ENCODE results near the gene SMIM38. TPM values are rescaled to one million over a fixed set of nuclear protein-coding genes. Genes with fewer than 3 reads are reported as not detected.

Gene SMIM38
- total RNA-seq, 1 experiment from 2014 or later, result not detected

GRCh38 chr11:69203381-69203780, 47.6 kb downstream of the SMIM38 start:
- DNase-seq (ENCODE audit: low read depth), result no peak

- DNase-seq (ENCODE audit: low read depth), result no peak
Measured at GRCh38 chr11:69203901-69204245, 48.1 kb downstream of the SMIM38 start.

GRCh38 chr11:69204246-69204940, 48.7 kb downstream of the SMIM38 start:
- DNase-seq (ENCODE audit: low read depth), result no peak

GRCh38 chr11:69204941-69205742, 49.4 kb downstream of the SMIM38 start:
- DNase-seq (ENCODE audit: low read depth), result no peak

Other genes starting within 250 kb of the SMIM38 start
- not detected in 2 replicates for gene MRGPRD, start 174.9 kb upstream of the SMIM38 start, total RNA-seq (2014; rRNA removed; shearing (Covaris generic))
- gene MRGPRF, start 142.7 kb upstream of the SMIM38 start, total RNA-seq (2014; rRNA removed; shearing (Covaris generic)), result not detected in 2 replicates
- 3.3 TPM in 2 replicates for gene TPCN2, start 107.0 kb upstream of the SMIM38 start, total RNA-seq (2014; rRNA removed; shearing (Covaris generic))
- gene MYEOV, start 138.2 kb downstream of the SMIM38 start, total RNA-seq (2014; rRNA removed; shearing (Covaris generic)), result 5.6 and 13.6 TPM in 2 replicates